ENCODE measurements around the gene NFATC4. TPM values are rescaled to one million over a fixed set of nuclear protein-coding genes. Genes with fewer than 3 reads are reported as not detected.

Gene NFATC4
- polyA plus RNA-seq, 3 donors: not detected

- intact Hi-C loops (cut with micrococcal nuclease): no loop called here
- no peak for DNase-seq
- no peaks in the 10 kb centered on the region for H3K36me3 ChIP-seq (replicated peaks in 1 of 2; ENCODE audit: control insufficient read depth in 1 of 2, insufficient read depth in 2 of 2, low read length in 2 of 2)
- H3K9ac ChIP-seq (ENCODE audit: insufficient read depth, low read length, poor library complexity, severe bottlenecking): no peak overlapping the region
- H3K9me3 Mint-ChIP-seq: peaks cover 0 to 2% (median 0%) of the 10 kb centered on the region in 7 donors
- H3K4me3 ChIP-seq (replicated peaks in 1 of 3; ENCODE audit: low read depth in 2 of 3, low read length in 3 of 3): no peak overlapping the region
- no peaks in the 10 kb centered on the region for H4K20me1 ChIP-seq (ENCODE audit: insufficient read depth, low read length)
- 95% methylated on average over 7 of the region's 15 CpGs for WGBS (ENCODE audit: insufficient coverage)
- no peaks in the 10 kb centered on the region for H3K4me1 ChIP-seq (ENCODE audit: control insufficient read depth in 1 of 2, insufficient read depth in 2 of 2, low read length in 2 of 2)
- H3K27ac Mint-ChIP-seq: no peak overlapping the region
- no peak overlapping the region for H2AFZ ChIP-seq (ENCODE audit: insufficient read depth, low read depth, low read length, poor library complexity, severe bottlenecking)
- no peak overlapping the region for H3K4me2 ChIP-seq (replicated peaks; ENCODE audit: extremely low read depth, low read length, poor library complexity, severe bottlenecking)
- no peaks in the 10 kb centered on the region for H3K79me2 ChIP-seq (ENCODE audit: insufficient read depth, low read length)
- no peaks in the 10 kb centered on the region for H3K36me3 Mint-ChIP-seq
- no peaks in the 10 kb centered on the region for H3K9me3 ChIP-seq (replicated peaks in 1 of 2; ENCODE audit: control insufficient read depth in 1 of 2, insufficient read depth in 1 of 2, low read length in 2 of 2)
- no peak overlapping the region for H3K4me3 Mint-ChIP-seq
- TF ChIP-seq CTCF (IDR thresholded peaks at IDR 0.05): no peak
- no peak overlapping the region for H3K27ac ChIP-seq (ENCODE audit: low read depth in 1 of 2, low read length in 2 of 2)
- no peaks in the 10 kb centered on the region for H3K27me3 ChIP-seq (ENCODE audit: control insufficient read depth in 2 of 2, insufficient read depth in 2 of 2, low read length in 2 of 2)
- H3K27me3 Mint-ChIP-seq (ENCODE audit: low read depth in 3 of 3): peaks cover 7 to 17% (median 8%) of the 10 kb centered on the region in 3 donors
- no peaks in the 10 kb centered on the region for H3K4me1 Mint-ChIP-seq
Measured at GRCh38 chr14:24379907-24380730, 12.1 kb downstream of the NFATC4 start.

- Mint-ChIP-seq H3K4me3 (no peak overlapping the region), H3K36me3 (no peaks in the 10 kb centered on the region), H3K27me3 (ENCODE audit: low read depth in 3 of 3) (peaks cover 4 to 10% (median 8%) of the 10 kb centered on the region in 3 donors), H3K9me3 (peaks cover 0 to 2% (median 0%) of the 10 kb centered on the region in 7 donors), H3K4me1 (no peaks in the 10 kb centered on the region), H3K27ac (no peak overlapping the region)
- Histone ChIP-seq H3K4me1 (ENCODE audit: control insufficient read depth in 1 of 2, insufficient read depth in 2 of 2, low read length in 2 of 2) (no peaks in the 10 kb centered on the region), H2AFZ (ENCODE audit: insufficient read depth, low read depth, low read length, poor library complexity, severe bottlenecking) (no peak overlapping the region), H4K20me1 (ENCODE audit: insufficient read depth, low read length) (no peaks in the 10 kb centered on the region), H3K9ac (ENCODE audit: insufficient read depth, low read length, poor library complexity, severe bottlenecking) (no peak overlapping the region), H3K27me3 (ENCODE audit: control insufficient read depth in 2 of 2, insufficient read depth in 2 of 2, low read length in 2 of 2) (no peaks in the 10 kb centered on the region), H3K27ac (ENCODE audit: low read depth in 1 of 2, low read length in 2 of 2) (no peak overlapping the region), H3K4me2 (replicated peaks; ENCODE audit: extremely low read depth, low read length, poor library complexity, severe bottlenecking) (no peak overlapping the region), H3K79me2 (ENCODE audit: insufficient read depth, low read length) (no peaks in the 10 kb centered on the region), H3K36me3 (replicated peaks in 1 of 2; ENCODE audit: control insufficient read depth in 1 of 2, insufficient read depth in 2 of 2, low read length in 2 of 2) (no peaks in the 10 kb centered on the region), H3K9me3 (replicated peaks in 1 of 2; ENCODE audit: control insufficient read depth in 1 of 2, insufficient read depth in 1 of 2, low read length in 2 of 2) (no peaks in the 10 kb centered on the region), H3K4me3 (replicated peaks in 1 of 3; ENCODE audit: low read depth in 2 of 3, low read length in 3 of 3) (no peak overlapping the region)
- 100% methylated on average over 6 of the region's 8 CpGs for WGBS (ENCODE audit: insufficient coverage)
- no peak for DNase-seq
- intact Hi-C loops (cut with micrococcal nuclease): no loop called here
- no peak for TF ChIP-seq CTCF (IDR thresholded peaks at IDR 0.05)
Measured at GRCh38 chr14:24381363-24382063, 13.5 kb downstream of the NFATC4 start.

Data from CD14-positive monocyte (primary cell).